Hepatocyte (in vitro differentiated cells): ENCODE measurements around the gene PDRG1. TPM values are rescaled to one million over a fixed set of nuclear protein-coding genes. Genes with fewer than 3 reads are reported as not detected.

Experiments used
- DNase-seq: peaks from one replicate; pipeline ENCODE4 v3.0.0-alpha.2; 2016; ENCODE audit warnings: low spot score
- H2AFZ ChIP-seq: fragments of 200-600 bp; sonication (generic); 2 replicates; pipeline ENCODE4 v1.6.0; 2016; ENCODE audit warnings: antibody characterized with exemption, mild to moderate bottlenecking
- H3K27ac ChIP-seq: fragments of 200-600 bp; sonication (generic); 2 replicates; pipeline ENCODE4 v1.5.1; 2016; ENCODE audit warnings: mild to moderate bottlenecking
- H3K27me3 ChIP-seq: fragments of 200-600 bp; sonication (generic); 2 replicates; pipeline ENCODE4 v1.6.1; 2016
- H3K36me3 ChIP-seq: fragments of 200-600 bp; sonication (generic); replicated peaks from 2 replicates; pipeline ENCODE4 v1.5.1; 2016; ENCODE audit warnings: low read depth; ENCODE audit not compliant: insufficient read depth
- H3K4me1 ChIP-seq: fragments of 200-600 bp; sonication (generic); 2 replicates; pipeline ENCODE4 v1.5.1; 2016; ENCODE audit warnings: mild to moderate bottlenecking, moderate library complexity; ENCODE audit not compliant: insufficient read depth
- H3K4me2 ChIP-seq: fragments of 200-600 bp; sonication (generic); 2 replicates; pipeline ENCODE4 v1.6.0; 2016
- H3K4me3 ChIP-seq: fragments of 200-600 bp; sonication (generic); 2 replicates; pipeline ENCODE4 v1.5.1; 2016; ENCODE audit warnings: mild to moderate bottlenecking
- H3K79me2 ChIP-seq: fragments of 200-600 bp; sonication (generic); 2 replicates; pipeline ENCODE4 v1.6.0; 2017; ENCODE audit warnings: mild to moderate bottlenecking
- H3K9me2 ChIP-seq: fragments of 200-600 bp; sonication (generic); replicated peaks from 2 replicates; pipeline ENCODE4 v1.6.0; 2017; ENCODE audit warnings: mild to moderate bottlenecking; ENCODE audit not compliant: insufficient read depth
- H3K9me3 ChIP-seq: fragments of 200-600 bp; sonication (generic); 2 replicates; pipeline ENCODE4 v1.5.1; 2016; ENCODE audit warnings: low read depth, mild to moderate bottlenecking
- H4K20me1 ChIP-seq: fragments of 200-600 bp; sonication (generic); 2 replicates; pipeline ENCODE4 v1.6.0; 2016; ENCODE audit warnings: mild to moderate bottlenecking; ENCODE audit not compliant: insufficient read depth, poor library complexity, severe bottlenecking
- CTCF ChIP-seq: fragments of 200-600 bp; sonication (generic); IDR thresholded peaks from 2 replicates; pipeline ENCODE4 v1.5.1; 2016; ENCODE audit warnings: antibody characterized with exemption, mild to moderate bottlenecking; ENCODE audit not compliant: poor library complexity
- EZH2 ChIP-seq: fragments of 200-600 bp; sonication (generic); IDR thresholded peaks from 2 replicates; pipeline ENCODE4 v1.6.1; 2016; ENCODE audit warnings: antibody characterized with exemption, mild to moderate bottlenecking, borderline replicate concordance
- EZH2phosphoT487 ChIP-seq: fragments of 200-600 bp; sonication (generic); IDR thresholded peaks from one replicate; pipeline ENCODE4 v1.6.1; 2018; ENCODE audit warnings: antibody characterized with exemption, mild to moderate bottlenecking, low read depth, moderate library complexity; ENCODE audit not compliant: unreplicated experiment, severe bottlenecking
- WGBS: methylation state at CpG from one replicate; pipeline ENCODE4 v1.1.6; 2016; ENCODE audit warnings: low lambda C conversion rate; ENCODE audit errors: missing lambda C conversion rate; 5-methylcytosine and 5-hydroxymethylcytosine counted together
- polyA plus RNA-seq: library from polyadenylated mRNA; unstranded; fragments of >200 nt; fragmentation: Nextera tagmentation; extraction: Ambion mirVana; gene quantifications from 2 replicates; pipeline ENCODE4 v1.2.1, GENCODE V29; 2016
- total RNA-seq: library from RNA; depleted of rRNA; stranded (reverse); fragments of >200 nt; gene quantifications from 2 replicates; pipeline ENCODE4 v1.2.3, GENCODE V29; 2014

PDRG1 gene
- total and polyA plus RNA-seq, 2 experiments from 2014 or later = 9.1 to 25.4 TPM

GRCh38 chr20:31945785-31946184 is 6.1 kb downstream of the PDRG1 start:
- no peaks in the 10 kb centered on the region for H3K9me2 ChIP-seq
- H3K36me3 ChIP-seq = peaks cover 5% of the 10 kb centered on the region
- 93% methylated on average over 6 of the region's 6 CpGs for WGBS
- H3K27ac ChIP-seq = no peak overlapping the region
- no peak overlapping the region for H3K4me2 ChIP-seq
- peaks cover 10% of the 10 kb centered on the region for H4K20me1 ChIP-seq
- DNase-seq = no peak
- H2AFZ ChIP-seq = no peak overlapping the region
- no peaks in the 10 kb centered on the region for H3K9me3 ChIP-seq
- peaks cover 6% of the 10 kb centered on the region for H3K4me1 ChIP-seq
- no peak overlapping the region for H3K4me3 ChIP-seq
- H3K27me3 ChIP-seq = no peaks in the 10 kb centered on the region
- H3K79me2 ChIP-seq = peaks cover 26% of the 10 kb centered on the region
- TF ChIP-seq EZH2 = no peak
- TF ChIP-seq CTCF = no peak
- no peak for TF ChIP-seq EZH2phosphoT487

- H2AFZ ChIP-seq = no peak overlapping the region
- no peak overlapping the region for H3K4me2 ChIP-seq
- no peaks in the 10 kb centered on the region for H3K9me3 ChIP-seq
- no peak overlapping the region for H3K4me3 ChIP-seq
- H3K79me2 ChIP-seq = peaks cover 21% of the 10 kb centered on the region
- TF ChIP-seq EZH2phosphoT487 = no peak
- no peak for TF ChIP-seq CTCF
- TF ChIP-seq EZH2 = no peak
- H3K4me1 ChIP-seq = peaks cover under 1% of the 10 kb centered on the region
- no peaks in the 10 kb centered on the region for H3K27me3 ChIP-seq
- H3K27ac ChIP-seq = no peak overlapping the region
- H3K9me2 ChIP-seq = no peaks in the 10 kb centered on the region
- H4K20me1 ChIP-seq = peaks cover 6% of the 10 kb centered on the region
- no peak for DNase-seq
- H3K36me3 ChIP-seq = peaks cover 5% of the 10 kb centered on the region
- WGBS = 86% methylated on average over 4 of the region's 4 CpGs
These were observed 6.5 kb downstream of the PDRG1 start for GRCh38 chr20:31945319-31945718.

- peaks cover 2% of the 10 kb centered on the region for H3K36me3 ChIP-seq
- H2AFZ ChIP-seq = no peak overlapping the region
- H3K79me2 ChIP-seq = peaks cover 3% of the 10 kb centered on the region
- no peaks in the 10 kb centered on the region for H4K20me1 ChIP-seq
- no peak for DNase-seq
- H3K27me3 ChIP-seq = no peaks in the 10 kb centered on the region
- no peak overlapping the region for H3K4me3 ChIP-seq
- H3K4me1 ChIP-seq = no peaks in the 10 kb centered on the region
- no peaks in the 10 kb centered on the region for H3K9me2 ChIP-seq
- TF ChIP-seq EZH2phosphoT487 (no peak), CTCF (no peak), EZH2 (no peak)
- no peak overlapping the region for H3K27ac ChIP-seq
- no peaks in the 10 kb centered on the region for H3K9me3 ChIP-seq
- no peak overlapping the region for H3K4me2 ChIP-seq
- 95% methylated on average over 2 of the region's 2 CpGs for WGBS
These were observed 8.8 kb downstream of the PDRG1 start for GRCh38 chr20:31943052-31943471.

- no peaks in the 10 kb centered on the region for H4K20me1 ChIP-seq
These were observed 12.2 kb downstream of the PDRG1 start for GRCh38 chr20:31939661-31940060.

More at GRCh38 chr20:31939661-31940060, 12.2 kb downstream of the PDRG1 start:
- H3K79me2 ChIP-seq = no peaks in the 10 kb centered on the region
- DNase-seq = no peak
- H3K27me3 ChIP-seq = no peaks in the 10 kb centered on the region
- TF ChIP-seq EZH2 (no peak), CTCF (no peak), EZH2phosphoT487 (no peak)
- H3K4me3 ChIP-seq = no peak overlapping the region
- no peaks in the 10 kb centered on the region for H3K4me1 ChIP-seq
- no peaks in the 10 kb centered on the region for H3K9me3 ChIP-seq
- no peak overlapping the region for H2AFZ ChIP-seq
- WGBS = 94% methylated on average over 2 of the region's 2 CpGs
- no peak overlapping the region for H3K4me2 ChIP-seq
- no peaks in the 10 kb centered on the region for H3K9me2 ChIP-seq
- no peaks in the 10 kb centered on the region for H3K36me3 ChIP-seq
- no peak overlapping the region for H3K27ac ChIP-seq
